Esophagus muscularis mucosa (tissue), 3 donors: Measurements from ENCODE around the gene UBQLNL.

Experiments
- CTCF ChIP-seq, 3 experiments: fragments of 200-600 bp in 2 of 3; fragments of 450-650 bp in 1 of 3; sonication (generic) in 2 of 3; IDR thresholded peaks; one replicate each; pipeline ENCODE4 v1.5.1; 2017 to 2019; ENCODE audit warnings: antibody characterized with exemption in 3 of 3, mild to moderate bottlenecking in 2 of 3, moderate library complexity in 1 of 3
- EP300 ChIP-seq: sonication (generic); formaldehyde crosslinking; IDR thresholded peaks from one replicate; pipeline ENCODE4 v1.6.1; 2017; ENCODE audit warnings: antibody characterized with exemption

DNA sequence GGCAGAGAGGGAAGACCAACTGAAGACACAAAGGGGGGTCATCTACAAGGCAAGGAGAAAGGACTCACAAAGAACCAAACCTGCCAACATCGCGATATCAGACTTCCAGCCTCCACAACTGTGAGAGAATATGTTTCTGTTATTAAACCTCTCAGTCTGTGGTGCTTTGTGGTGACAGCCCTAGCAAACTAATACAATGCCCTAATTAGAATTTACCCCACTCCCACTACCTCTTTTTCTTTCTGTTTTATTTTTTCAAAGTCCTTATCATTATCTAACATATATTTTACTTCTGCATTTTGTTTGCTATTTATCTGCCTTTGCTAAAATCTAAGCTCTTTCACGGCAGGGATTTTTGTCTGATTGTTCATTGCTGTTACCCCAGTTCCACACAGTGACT lies 30.5 kb downstream of the UBQLNL start:
- TF ChIP-seq CTCF (IDR thresholded peaks at IDR 0.05) (no peak), EP300 (no peak)
